VCaP (cell line): ENCODE data around the gene LCN12.
A peak's percentile ranks its signal among the peaks of the same experiment; 100 is the strongest.

Source experiments
- H3K27ac ChIP-seq: fragments of 450-650 bp; 2 replicates; pipeline ENCODE4 v1.5.1; 2017
- TF ChIP-seq, protein P1 (sequence below): fragments of 450-650 bp; conservative IDR thresholded peaks from 2 replicates; pipeline ENCODE4 v1.5.1; 2017; ENCODE audit warnings: mild to moderate bottlenecking, moderate library complexity

The LCN12 gene

GRCh38 chr9:136947955-136948510 lies 4.0 kb upstream of the LCN12 start:
- TF ChIP-seq, protein P1, sequence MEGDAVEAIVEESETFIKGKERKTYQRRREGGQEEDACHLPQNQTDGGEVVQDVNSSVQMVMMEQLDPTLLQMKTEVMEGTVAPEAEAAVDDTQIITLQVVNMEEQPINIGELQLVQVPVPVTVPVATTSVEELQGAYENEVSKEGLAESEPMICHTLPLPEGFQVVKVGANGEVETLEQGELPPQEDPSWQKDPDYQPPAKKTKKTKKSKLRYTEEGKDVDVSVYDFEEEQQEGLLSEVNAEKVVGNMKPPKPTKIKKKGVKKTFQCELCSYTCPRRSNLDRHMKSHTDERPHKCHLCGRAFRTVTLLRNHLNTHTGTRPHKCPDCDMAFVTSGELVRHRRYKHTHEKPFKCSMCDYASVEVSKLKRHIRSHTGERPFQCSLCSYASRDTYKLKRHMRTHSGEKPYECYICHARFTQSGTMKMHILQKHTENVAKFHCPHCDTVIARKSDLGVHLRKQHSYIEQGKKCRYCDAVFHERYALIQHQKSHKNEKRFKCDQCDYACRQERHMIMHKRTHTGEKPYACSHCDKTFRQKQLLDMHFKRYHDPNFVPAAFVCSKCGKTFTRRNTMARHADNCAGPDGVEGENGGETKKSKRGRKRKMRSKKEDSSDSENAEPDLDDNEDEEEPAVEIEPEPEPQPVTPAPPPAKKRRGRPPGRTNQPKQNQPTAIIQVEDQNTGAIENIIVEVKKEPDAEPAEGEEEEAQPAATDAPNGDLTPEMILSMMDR = peak; percentile 36
- H3K27ac ChIP-seq = peak overlapping the region; percentile 97; the same call in 1 of the 2 replicates

- TF ChIP-seq, protein P1 = no peak
- peak overlapping the region; percentile 97 for H3K27ac ChIP-seq
Observed at GRCh38 chr9:136949239-136949816, 2.7 kb upstream of the LCN12 start.

DNA sequence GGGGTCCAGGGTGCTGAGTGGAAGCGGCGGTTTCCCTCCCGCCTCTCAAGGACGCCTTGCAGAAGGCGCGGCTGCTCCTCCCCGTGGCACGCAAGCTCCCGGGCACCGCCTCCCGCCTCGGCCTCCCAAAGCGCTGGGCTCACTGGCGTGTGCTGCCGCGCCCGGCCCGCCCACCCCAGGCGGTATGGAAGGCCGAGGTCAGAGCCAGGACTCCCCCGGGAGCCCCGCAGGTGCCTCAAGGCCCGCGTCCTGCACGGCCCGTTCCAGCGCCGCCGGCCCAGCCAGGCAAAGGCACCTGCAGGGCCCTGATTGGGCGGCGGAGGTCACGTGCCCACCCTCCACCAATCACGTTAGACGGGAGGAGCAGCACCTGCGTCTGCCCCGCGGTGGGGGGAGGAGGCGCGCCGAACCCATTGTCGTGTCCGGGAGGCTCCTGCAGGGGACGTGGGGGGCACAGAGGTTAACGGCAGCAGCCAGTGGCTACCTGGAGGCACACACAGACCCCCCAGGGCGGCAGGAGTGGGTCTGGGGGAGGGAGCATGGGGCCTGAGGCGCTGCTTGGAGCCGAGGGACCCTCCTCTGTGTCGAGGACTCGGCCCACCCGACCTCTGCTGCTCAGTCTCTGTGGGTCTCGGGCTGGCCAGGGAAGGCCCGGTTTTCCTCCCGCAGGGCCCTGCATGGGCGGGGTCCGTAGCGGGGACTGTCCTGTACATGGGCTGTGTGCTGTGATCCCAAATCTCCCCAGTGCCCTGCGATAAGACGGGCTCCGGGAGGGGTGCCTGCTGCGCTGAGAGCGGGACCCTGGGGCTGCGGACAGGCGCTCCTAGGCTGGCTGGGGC lies 2.0 kb upstream of the LCN12 start:
- H3K27ac ChIP-seq = peak overlapping the region; percentile 97
- TF ChIP-seq, protein P1 = peak; percentile 29

DNA sequence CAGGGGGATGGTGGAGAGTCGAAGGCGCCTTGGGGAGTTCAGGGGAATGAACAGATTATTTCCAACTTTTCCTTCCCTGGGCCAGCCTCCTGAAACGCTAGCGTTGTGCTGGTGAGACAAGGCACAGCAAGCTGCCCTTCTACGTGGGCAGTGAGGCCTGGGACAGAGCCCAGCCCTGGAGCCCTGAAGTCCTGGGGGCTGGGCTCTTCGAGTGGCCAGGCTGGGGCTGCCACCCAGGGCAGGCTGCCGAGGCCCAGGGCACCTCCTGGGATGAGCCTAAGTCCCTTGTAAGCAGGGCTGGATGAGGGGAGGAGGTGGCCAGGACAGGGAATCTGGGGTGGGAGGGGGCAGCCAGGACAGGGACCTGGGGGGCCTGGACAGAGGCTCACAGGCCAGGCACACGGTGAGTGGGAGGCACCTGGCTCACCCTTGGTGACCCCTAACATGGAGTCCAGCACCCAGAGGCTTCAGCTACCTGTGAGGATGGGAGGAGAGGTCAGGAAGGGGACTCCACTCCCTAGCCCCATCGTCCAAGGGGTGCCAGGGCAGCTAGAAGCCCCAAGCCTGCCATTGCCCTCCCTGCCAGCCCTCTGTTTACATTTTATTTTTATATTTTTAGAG lies 1.3 kb upstream of the LCN12 start:
- peak overlapping the region; percentile 97 for H3K27ac ChIP-seq
- TF ChIP-seq, protein P1 = no peak

DNA sequence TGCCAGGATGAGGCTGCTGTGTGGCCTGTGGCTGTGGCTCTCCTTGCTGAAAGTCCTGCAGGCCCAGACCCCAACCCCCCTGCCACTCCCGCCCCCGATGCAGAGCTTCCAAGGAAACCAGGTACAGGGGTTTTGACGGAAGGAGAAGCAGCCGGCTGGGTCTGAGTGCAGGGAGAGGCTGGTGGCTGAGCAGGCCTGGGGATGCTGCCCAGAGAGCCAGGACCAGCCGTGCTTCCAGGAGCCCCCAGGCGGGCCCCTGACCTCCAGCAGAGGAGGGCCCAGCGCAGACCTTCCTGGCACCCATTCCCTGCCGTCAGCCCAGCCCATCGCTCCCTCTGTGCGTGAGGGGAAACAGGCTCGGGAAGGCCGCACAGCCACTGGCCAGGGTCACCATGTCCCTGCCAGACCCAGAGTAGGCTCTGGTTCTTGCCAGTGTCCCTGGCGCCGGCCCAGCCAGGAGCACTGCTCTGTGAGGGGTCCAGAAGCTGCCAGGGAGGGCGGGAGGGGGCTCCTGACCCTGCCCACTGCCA lies 313 bp downstream of the LCN12 start:
- H3K27ac ChIP-seq = peak overlapping the region; percentile 97; the same call in 1 of the 2 replicates

DNA sequence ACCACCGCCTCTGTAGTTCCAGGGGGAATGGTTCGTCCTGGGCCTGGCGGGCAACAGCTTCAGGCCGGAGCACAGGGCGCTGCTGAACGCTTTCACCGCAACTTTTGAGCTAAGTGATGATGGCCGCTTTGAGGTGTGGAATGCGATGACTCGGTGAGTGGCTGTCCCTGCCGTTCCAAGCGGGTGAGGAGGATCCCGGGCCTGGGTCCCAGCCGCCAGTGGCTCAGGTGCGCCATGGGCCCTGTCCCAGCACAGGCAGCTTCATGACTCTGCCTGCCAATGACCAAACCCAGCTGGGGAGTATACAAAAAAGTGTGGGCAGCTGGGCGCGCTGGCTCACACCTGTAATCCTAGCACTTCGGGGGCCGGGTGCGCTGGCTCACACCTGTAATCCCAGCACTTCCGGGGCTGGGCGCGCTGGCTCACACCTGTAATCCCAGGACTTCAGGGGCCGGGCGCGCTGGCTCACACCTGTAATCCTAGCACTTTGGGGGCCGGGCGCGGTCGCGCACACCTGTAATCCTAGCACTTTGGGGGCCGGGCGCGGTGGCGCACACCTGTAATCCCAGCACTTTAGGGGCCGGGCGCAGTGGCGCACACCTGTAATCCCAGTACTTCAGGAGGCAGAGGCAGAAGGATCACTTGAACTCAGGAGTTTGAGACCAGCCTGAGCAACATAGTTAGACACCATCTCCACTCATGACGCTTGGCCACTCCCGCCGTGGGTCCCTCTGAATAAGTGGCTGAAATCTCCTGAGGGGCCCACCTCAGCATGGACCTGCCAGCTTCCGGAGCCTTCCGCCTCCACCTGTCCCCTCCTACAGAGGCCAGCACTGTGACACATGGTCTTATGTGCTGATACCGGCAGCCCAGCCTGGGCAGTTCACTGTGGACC lies 1.1 kb downstream of the LCN12 start:
- no peak overlapping the region for H3K27ac ChIP-seq
- TF ChIP-seq, protein P1 = no peak

More for the DNA sequence above, 313 bp downstream of the LCN12 start:
- TF ChIP-seq, protein P1 = no peak
